ENCODE measurements around the gene EXOC3L2. TPM values are rescaled to one million over a fixed set of nuclear protein-coding genes. Genes with fewer than 3 reads are reported as not detected.

The EXOC3L2 gene
- total RNA-seq: 0.07 TPM in 1 of 2 replicates, not detected in the other

DNA sequence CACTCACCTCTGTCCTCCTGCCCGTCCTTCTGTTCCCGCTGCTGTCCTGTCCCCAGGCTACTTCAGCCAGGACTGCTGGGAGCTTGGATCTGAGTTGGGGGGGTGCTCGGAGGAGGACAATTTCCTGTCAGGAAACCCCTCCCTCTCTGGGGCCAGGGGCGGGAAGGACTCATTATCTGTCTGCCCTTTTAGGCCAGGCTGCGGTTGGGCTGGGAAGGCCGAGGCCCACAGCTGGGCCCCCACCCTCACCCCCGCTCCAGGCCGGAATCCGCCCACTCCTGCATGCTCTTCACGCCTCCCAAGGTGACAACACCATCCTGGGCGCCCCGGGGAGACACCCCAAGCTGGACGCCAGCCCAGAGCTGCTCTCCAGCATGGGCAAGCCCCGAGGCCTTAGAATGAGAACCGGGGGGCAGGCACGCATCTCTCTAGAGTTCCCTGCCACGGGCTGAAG is at the start of gene EXOC3L2:
Gene EXOC3L2 (minus strand): TSS at position 74 of the 454 bp plus-strand sequence. CDS start 6,362 bp downstream, outside the sequence.

DNA sequence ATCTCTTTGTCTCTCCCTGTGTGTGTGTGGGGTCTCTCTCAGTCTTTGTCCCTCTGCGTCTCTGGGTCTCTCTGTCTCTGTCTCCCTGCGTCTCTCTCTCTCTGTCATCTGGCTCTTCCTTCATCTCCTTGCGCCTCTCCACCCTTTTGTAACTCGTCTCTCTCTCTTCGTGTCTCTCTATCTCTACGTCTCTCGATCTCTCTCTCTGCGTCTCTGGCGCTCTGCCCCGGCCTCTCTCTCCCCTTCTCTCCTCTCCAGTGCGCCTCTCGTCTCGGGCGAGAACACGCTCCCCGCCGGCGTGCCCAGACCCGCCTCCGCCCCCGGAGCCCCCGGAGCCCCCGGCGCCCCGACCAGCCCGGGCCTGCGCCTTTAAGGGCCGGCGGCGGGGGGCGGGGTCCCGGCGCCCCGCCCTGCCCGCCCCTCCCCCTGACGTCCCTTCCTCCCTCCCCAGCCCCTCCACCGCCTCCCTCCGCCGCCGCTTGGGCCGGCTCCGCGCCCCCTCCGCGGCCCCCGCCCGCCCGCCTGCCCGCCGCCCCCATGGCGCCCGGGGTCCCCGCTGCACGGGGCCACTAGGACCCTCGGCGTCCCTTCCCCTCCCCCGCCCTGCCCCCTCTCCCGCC is 5.7 kb upstream of the EXOC3L2 start, which contains the start of gene MARK4:
Gene MARK4 (plus strand): TSS at position 440 of the 620 bp plus-strand sequence. CDS start 318 bp downstream, outside the sequence.

DNA sequence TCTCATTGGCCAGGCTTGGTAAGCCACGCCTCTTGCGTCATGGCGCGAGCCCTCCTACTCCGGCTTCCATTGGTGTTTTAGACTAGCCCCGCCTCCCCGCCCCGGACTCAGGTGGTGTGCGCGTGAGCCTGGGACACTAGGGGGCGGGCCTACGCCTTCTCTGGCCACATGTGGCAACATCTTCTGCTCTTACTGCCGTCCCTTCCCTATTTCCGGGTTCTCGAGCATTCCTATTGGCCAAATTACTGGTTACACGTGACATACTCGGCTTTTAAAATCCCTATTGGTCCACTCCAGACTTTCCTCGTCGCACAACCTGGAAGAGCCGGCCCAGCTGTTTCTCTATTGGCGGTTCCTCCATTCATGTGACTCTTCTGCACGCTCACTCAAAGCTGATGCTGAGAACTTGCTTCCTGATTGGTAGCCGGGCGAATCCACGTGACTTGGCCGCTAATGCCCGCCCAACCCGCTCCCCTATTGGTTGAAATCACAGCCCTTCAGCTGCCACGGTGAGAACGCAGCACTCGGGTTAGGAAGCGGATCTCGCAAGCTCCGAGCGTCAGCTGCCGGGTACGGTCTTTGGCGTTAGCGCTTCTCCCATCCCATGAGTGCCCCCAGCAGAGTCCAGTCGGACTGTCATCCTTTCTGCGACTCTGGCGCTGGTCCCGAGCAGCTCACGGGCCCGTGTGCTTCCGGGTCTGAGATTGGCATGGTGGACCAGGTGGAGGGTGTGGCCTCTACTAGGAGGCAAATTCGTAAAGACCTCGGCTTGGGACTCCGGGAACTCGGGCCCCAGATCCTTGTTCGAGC is 66.7 kb downstream of the EXOC3L2 start, which contains the start of gene BLOC1S3:
Gene BLOC1S3 (plus strand): TSS at position 523 of the 810 bp plus-strand sequence. CDS start 513 bp downstream, outside the sequence.

DNA sequence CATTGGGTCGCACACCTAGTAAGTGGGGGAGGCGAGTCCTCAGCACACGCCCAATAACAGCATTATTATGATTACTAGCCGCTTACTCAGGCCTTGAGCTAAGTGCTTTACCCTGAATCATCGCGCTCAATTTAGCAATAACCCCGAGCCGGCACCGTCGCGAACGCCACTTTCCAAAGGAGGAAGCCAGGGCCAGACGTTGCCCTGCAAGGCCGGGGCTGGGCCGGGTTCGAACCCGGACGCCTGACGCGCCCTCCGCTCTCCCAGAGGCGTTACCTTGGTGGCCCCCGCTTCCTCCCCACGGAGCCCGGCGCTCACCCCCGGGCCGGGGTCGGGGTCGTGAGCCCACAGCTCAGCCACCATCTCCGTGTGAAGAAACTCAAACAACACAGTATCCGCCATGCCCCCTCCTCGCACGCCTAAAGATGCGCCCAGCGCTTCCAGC is 67.4 kb downstream of the EXOC3L2 start, which contains the start of gene TRAPPC6A:
Gene TRAPPC6A (minus strand): TSS at position 421 of the 445 bp plus-strand sequence. CDS start 19 bp downstream, at position 402.

Other genes starting within 250 kb of the EXOC3L2 start
- 5.8 and 14.2 TPM in 2 replicates for gene RELB, start 243.9 kb downstream of the EXOC3L2 start, total RNA-seq
- 7.2 and 15.0 TPM in 2 replicates for gene CLASRP, start 206.4 kb downstream of the EXOC3L2 start, total RNA-seq
- gene ZNF296, start 168.9 kb downstream of the EXOC3L2 start, total RNA-seq: 0.68 and 1.2 TPM in 2 replicates
- 14.9 and 27.0 TPM in 2 replicates for gene GEMIN7, start 166.1 kb downstream of the EXOC3L2 start, total RNA-seq
- 16.1 and 35.8 TPM in 2 replicates for gene PPP1R37, start 152.2 kb downstream of the EXOC3L2 start, total RNA-seq
- gene NKPD1, start 84.4 kb downstream of the EXOC3L2 start, total RNA-seq: 0.34 and 0.93 TPM in 2 replicates
- 7.9 and 8.2 TPM in 2 replicates for gene TRAPPC6A, start 67.2 kb downstream of the EXOC3L2 start, total RNA-seq
- 6.1 and 6.2 TPM in 2 replicates for gene BLOC1S3, start 66.6 kb downstream of the EXOC3L2 start, total RNA-seq
- 6.8 and 40.3 TPM in 2 replicates for gene MARK4, start 5.9 kb upstream of the EXOC3L2 start, total RNA-seq
- not detected in 2 replicates for gene CKM, start 77.5 kb upstream of the EXOC3L2 start, total RNA-seq
- 60.3 and 96.0 TPM in 2 replicates for gene KLC3, start 95.3 kb upstream of the EXOC3L2 start, total RNA-seq
- 7.2 and 10.0 TPM in 2 replicates for gene ERCC2, start 125.2 kb upstream of the EXOC3L2 start, total RNA-seq
- gene PPP1R13L, start 159.7 kb upstream of the EXOC3L2 start, total RNA-seq: 20.2 and 91.4 TPM in 2 replicates
- gene POLR1G, start 161.2 kb upstream of the EXOC3L2 start, total RNA-seq: 25.6 and 35.5 TPM in 2 replicates
- 36.2 and 84.8 TPM in 2 replicates for gene ERCC1, start 178.5 kb upstream of the EXOC3L2 start, total RNA-seq
- 4.4 and 15.4 TPM in 2 replicates for gene FOSB, start 222.6 kb upstream of the EXOC3L2 start, total RNA-seq

All from nasal cavity respiratory epithelium epithelial cell of viscerocranial mucosa (primary cell).